Stimulated activated naive CD8-positive, alpha-beta T cell treated with anti-CD3 and anti-CD28 coated beads, Interleukin-15, Interleukin-2, amounts not matched to agents 100 U/mL and 50 U/mL, for 24 hours (primary cell): ENCODE measurements around the gene AKAP1.

Experiments used
- ATAC-seq: fragments of 150-1000 bp; cut with Tn5 transposase; one replicate; pipeline ENCODE4 v1.10.0; 2021
- DNase-seq: peaks from one replicate; pipeline ENCODE4 v3.0.0; 2021

Gene AKAP1

DNA sequence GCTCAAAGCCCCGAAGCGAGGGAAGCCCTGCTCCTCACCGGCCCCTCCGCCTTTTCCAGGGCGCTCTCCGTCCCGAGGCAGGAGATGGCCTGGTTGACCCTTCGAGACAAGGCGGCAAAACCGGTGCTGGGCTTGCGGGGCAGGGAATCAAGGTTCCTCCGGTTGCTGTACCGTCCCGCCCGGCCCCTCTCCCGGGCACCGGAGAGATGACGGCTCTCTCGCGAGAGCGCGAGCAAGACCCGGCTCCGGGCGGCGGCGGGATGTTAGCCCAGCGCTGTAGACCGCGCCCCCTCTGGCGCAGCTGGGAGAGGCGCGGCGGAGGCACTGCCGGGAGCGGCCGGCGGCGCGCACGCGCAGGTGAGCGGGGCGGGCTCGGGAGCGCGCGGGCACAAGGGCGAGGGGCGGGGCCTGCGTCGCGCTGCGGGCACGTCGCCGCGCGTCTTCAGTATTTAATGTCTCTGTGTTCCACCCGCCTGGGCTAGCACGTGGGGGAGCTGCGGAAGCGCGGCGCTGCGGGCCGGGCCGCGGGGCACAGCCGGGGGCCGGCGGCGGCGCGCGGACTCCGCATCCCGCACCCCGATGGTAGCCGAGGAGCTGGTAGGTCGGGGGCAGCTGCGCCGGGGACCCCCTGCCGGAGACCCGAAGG is at the start of gene AKAP1:
TSS of gene AKAP1 (plus strand) at position 445 of the 646 bp plus-strand sequence. CDS start 20,219 bp downstream, outside the sequence.
- peak; percentile 96 for DNase-seq
- ATAC-seq, result peak; percentile 97

DNA sequence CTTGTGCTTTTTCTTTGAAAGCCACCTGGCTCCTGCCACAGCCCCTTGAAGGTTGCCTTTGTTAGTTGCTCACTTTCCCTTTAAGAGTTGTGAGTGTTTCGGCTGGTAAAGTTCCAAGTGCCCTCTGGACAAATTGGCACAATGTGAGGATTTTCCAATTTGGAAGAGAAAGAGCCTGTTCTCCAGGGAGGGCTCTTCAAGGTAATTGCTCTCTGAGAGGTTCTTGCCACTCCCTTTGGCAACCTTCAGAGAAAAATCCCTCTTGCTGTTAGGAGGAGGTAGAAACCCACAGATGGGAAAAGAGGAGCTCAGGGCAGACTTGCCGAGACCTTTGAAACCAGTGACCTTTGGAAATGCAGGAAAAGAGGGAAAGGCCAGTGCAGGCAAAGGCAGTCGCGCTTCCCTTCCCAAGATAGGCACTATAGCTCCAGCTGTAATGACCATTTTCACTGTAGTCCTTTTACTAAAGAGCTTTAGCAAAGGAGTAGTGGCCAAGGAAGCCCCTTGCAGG is 49.0 kb upstream of the AKAP1 start:
- no peak for ATAC-seq

GRCh38 chr17:57037411-57037810 is 47.6 kb upstream of the AKAP1 start:
- ATAC-seq (no peak), DNase-seq (no peak)

More for the DNA sequence above, 49.0 kb upstream of the AKAP1 start:
- no peak for DNase-seq

- no peak for ATAC-seq
These were observed 46.6 kb upstream of the AKAP1 start for GRCh38 chr17:57038486-57038885.

DNA sequence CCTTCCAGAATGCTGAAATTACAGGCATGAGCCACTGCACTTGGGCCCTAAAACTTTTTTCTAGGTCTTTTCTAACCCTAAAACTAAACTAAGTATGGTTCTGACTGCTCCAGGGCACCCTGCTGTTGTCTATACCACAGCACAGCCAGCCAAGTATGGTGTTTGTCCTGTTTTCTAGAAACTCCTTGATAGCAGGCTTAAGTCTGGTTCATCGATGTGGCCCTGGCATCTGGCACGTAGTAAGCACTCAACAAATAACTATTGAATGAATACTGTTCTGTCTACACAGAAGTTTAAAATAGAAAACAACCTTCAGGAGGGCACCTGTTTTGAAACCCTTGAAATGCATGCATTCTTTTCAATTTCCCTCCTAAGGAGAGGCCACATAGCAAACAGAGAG is 44.5 kb upstream of the AKAP1 start:
- DNase-seq, result no peak
- no peak for ATAC-seq

More at GRCh38 chr17:57038486-57038885, 46.6 kb upstream of the AKAP1 start:
- DNase-seq, result no peak

DNA sequence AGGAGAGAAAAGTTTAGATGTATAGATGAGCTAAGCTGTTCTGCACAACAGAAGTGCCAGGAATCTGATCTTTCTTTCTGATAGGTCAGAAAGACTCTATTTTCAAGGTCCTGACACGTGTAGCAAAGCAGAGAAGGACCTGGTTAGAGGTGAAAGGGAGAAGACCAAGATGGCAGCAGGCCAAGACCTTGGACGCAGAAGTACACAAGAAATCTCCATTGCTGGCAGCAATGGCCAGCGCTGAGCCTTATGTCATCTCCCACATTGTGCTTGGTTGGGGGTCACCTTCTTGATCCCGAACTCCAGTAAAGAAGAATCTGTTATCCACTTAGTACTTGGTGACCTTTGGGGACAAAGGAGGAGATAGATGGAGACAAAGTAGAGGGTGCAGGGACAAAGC is 41.8 kb upstream of the AKAP1 start:
- ATAC-seq, result no peak
- no peak for DNase-seq

GRCh38 chr17:57044976-57045867 is 39.8 kb upstream of the AKAP1 start:
- DNase-seq (peak; percentile 3), ATAC-seq (peak; percentile 20)

DNA sequence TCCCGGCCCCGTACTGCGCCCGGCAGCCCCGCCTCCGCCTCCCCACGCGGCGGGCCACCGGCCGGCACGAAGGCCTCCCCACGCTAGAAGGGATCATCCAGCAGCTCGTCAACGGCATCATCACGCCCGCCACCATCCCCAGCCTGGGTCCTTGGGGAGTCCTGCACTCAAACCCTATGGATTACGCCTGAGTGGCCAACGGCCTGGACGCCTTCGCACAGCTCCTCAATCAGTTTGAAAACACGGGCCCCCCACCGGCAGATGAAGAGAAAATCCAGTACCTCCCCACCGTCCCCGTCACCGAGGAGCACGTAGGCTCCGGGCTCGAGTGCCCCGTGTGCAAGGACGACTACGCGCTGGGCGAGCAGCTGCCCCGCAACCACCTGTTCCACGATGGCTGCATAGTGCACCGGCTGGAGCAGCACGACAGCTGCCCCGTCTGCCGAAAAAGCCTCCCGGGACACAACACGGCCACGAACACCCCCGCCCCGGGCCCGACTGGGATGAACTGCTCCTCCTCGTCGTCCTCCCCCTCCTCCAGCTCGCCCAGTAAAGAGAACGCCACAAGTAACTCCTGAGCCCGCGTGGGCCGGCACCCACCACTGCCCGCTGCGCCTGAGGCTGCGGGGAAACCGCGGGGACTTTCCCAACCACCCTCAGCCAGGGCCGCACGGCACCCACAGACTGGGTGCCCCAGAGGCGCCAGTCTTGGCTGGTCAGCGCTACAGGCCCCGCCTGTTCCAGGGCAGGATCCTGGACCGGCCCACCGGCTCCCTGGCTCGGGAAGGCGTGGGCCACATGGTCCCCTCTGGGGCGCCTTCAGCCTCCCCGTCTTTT is 39.0 kb upstream of the AKAP1 start:
- DNase-seq, result peak; percentile 46
- ATAC-seq, result peak; percentile 73

DNA sequence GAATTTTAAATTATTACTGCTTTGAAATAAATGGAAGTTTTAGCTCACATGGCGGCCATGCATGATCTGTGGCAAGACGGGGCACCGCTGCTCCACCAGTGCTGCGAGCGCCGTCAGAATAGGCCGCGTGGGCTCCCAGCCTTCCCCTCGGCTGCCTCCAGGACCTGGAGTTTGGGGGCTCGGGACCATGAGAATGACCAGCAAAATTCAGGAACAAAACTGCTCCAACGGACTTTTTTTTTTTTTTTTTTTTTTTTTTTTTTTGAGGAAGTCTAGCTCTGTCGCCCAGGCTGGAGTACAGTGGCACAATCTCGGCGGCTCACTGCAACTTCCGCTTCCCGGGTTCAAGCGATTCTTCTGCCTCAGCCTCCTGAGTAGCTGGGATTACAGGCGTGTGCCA is 38.3 kb upstream of the AKAP1 start:
- DNase-seq (no peak), ATAC-seq (no peak)

- no peak for DNase-seq
- ATAC-seq, result no peak
These were observed 37.0 kb upstream of the AKAP1 start for GRCh38 chr17:57048096-57048495.

GRCh38 chr17:57050306-57050705 is 34.7 kb upstream of the AKAP1 start:
- ATAC-seq, result no peak
- no peak for DNase-seq

- ATAC-seq (no peak), DNase-seq (no peak)
These were observed 33.1 kb upstream of the AKAP1 start for GRCh38 chr17:57051886-57052361.

DNA sequence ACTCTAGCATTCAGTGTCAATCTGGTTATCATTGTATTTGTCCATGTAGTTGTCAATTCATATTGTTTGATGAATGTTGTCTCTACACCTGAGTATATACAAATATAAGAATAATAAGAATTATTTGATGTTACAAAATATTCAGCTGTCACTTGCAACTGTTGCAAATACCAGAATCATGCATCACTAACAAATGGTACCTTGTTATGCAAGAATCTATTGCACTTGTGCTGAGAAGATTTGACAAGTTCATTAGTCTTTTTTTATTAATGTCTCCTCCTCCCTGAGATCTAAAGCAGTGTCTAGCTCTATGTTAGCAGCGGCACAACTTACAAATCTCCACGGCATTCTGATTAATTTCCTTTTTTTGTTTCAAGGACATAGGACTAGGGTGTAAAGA is 22.2 kb upstream of the AKAP1 start:
- no peak for DNase-seq
- ATAC-seq, result no peak

GRCh38 chr17:57067162-57067561 is 17.9 kb upstream of the AKAP1 start:
- DNase-seq (no peak), ATAC-seq (no peak)

GRCh38 chr17:57067781-57068180 is 17.3 kb upstream of the AKAP1 start:
- DNase-seq (no peak), ATAC-seq (no peak)

DNA sequence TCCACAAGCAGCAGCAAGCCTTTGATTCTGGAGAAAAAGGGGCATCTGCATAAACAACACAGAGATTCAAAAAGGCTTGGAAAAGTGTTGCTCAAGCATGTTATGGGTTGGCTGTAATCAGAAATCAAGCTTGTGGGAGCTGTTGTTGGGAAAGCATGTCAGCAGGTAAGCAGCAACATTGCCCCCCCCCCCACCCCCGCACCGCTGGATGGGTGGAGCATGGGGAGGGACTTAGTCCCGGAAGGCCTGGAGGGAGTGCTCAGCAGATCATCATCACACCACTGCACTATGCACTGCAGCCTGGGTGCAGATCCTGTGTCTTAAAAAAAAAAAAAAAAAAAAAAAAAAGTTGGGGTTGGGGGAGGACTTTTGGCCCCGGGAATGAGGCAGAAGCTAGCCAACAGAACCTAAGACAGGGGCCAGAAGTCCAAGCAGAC is 16.8 kb upstream of the AKAP1 start:
- no peak for DNase-seq
- no peak for ATAC-seq

GRCh38 chr17:57068707-57069106 is 16.3 kb upstream of the AKAP1 start:
- DNase-seq (no peak), ATAC-seq (no peak)

GRCh38 chr17:57071991-57072944 is 12.8 kb upstream of the AKAP1 start:
- DNase-seq, result no peak

DNA sequence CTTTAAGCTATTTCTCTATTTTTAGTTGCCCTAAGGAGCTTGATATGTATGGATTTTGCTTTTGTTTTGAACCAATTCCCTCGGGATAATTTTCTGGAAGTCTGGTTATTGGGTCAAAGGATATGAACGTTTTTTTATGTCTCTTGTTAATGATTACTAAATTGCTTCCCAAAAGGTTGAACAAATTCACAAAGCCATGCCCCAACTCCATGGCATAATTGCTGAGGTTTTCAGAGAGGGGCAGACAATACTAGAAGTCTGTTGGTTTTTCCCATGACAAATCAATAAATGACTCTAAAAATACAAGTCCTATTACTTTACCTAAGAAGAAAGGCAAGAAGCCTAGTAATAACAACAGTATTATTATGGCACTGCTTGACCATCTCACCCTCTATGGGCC is 11.4 kb upstream of the AKAP1 start:
- DNase-seq (no peak), ATAC-seq (no peak)

More at GRCh38 chr17:57071991-57072944, 12.8 kb upstream of the AKAP1 start:
- no peak for ATAC-seq

DNA sequence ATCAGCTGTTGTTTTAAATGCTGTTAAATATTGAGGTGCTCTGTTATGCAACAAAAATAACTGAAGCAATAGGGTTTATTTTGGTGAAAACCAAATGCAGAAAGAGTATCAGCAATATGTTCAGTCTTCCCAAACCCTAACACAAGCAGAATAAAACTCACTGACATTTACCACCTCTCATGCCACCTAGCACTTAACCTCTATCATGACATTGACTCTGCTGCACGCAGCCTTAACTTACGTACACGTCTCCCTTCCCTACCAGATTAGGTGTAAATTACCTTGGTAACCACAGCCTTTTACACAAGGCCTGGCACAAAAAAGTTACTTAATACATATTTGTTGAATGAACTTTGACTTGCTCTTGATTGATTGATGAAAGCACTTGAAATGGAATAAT is 9.9 kb upstream of the AKAP1 start:
- DNase-seq (no peak), ATAC-seq (no peak)

DNA sequence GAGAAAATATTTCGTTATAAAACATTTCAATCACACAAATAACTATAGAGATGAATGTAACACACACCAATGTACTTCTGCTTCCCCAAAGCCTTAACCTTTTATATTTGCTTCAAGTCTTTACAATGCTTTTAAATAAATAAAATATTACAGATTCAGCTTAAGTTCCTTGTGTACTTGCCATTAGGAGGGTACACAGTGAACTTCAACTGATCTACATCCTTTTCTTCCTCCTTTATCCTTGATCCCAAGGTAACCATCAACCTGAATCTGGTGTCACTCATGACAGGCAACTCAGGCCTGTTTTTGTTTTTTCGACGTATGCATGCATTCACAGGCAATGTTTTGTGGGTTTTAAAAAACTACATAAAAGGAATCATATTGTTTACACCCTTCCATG is 9.3 kb upstream of the AKAP1 start:
- DNase-seq (no peak), ATAC-seq (no peak)
